NCI-H1092 treated with DMSO at 0.1 percent for 48 hours (cell line): ENCODE results near the gene PCNA.

ENCODE experiments used
- DNase-seq: peaks from one replicate; lab custom pipeline; 2025; lab: John Stamatoyannopoulos, UW

Gene PCNA

GRCh38 chr20:5119435-5120184, at the start of gene PCNA:
Gene PCNA, minus strand, starts transcription at chr20:5119958. Its CDS starts 160 bp downstream, at chr20:5119798.
- DNase-seq: peak; percentile 97

GRCh38 chr20:5168651-5169396, 49.1 kb upstream of the PCNA start:
- DNase-seq: peak; percentile 65

GRCh38 chr20:5164645-5165625, 45.2 kb upstream of the PCNA start:
- DNase-seq: no peak

GRCh38 chr20:5161536-5162164, 41.9 kb upstream of the PCNA start:
- no peak for DNase-seq

GRCh38 chr20:5160882-5161281, 41.1 kb upstream of the PCNA start:
- no peak for DNase-seq

GRCh38 chr20:5159928-5160327, 40.2 kb upstream of the PCNA start:
- no peak for DNase-seq

GRCh38 chr20:5156675-5157448, 37.1 kb upstream of the PCNA start:
- no peak for DNase-seq

GRCh38 chr20:5155404-5155803, 35.6 kb upstream of the PCNA start:
- no peak for DNase-seq

GRCh38 chr20:5154543-5154925, 34.8 kb upstream of the PCNA start:
- no peak for DNase-seq

GRCh38 chr20:5153612-5154542, 34.1 kb upstream of the PCNA start:
- no peak for DNase-seq

GRCh38 chr20:5153152-5153467, 33.4 kb upstream of the PCNA start:
- DNase-seq: no peak

GRCh38 chr20:5150226-5151076, 30.7 kb upstream of the PCNA start:
- no peak for DNase-seq

- no peak for DNase-seq
These were observed 30.1 kb upstream of the PCNA start for GRCh38 chr20:5149892-5150225.

GRCh38 chr20:5148581-5148980, 28.8 kb upstream of the PCNA start:
- DNase-seq: no peak

GRCh38 chr20:5146871-5147592, 27.3 kb upstream of the PCNA start:
- no peak for DNase-seq

- no peak for DNase-seq
These were observed 26.4 kb upstream of the PCNA start for GRCh38 chr20:5146099-5146668.

- DNase-seq: no peak
These were observed 25.8 kb upstream of the PCNA start for GRCh38 chr20:5145365-5146098.

- no peak for DNase-seq
These were observed 24.1 kb upstream of the PCNA start for GRCh38 chr20:5143851-5144250.
